ENCODE measurements around the gene FOXD1.

Gene FOXD1

DNA sequence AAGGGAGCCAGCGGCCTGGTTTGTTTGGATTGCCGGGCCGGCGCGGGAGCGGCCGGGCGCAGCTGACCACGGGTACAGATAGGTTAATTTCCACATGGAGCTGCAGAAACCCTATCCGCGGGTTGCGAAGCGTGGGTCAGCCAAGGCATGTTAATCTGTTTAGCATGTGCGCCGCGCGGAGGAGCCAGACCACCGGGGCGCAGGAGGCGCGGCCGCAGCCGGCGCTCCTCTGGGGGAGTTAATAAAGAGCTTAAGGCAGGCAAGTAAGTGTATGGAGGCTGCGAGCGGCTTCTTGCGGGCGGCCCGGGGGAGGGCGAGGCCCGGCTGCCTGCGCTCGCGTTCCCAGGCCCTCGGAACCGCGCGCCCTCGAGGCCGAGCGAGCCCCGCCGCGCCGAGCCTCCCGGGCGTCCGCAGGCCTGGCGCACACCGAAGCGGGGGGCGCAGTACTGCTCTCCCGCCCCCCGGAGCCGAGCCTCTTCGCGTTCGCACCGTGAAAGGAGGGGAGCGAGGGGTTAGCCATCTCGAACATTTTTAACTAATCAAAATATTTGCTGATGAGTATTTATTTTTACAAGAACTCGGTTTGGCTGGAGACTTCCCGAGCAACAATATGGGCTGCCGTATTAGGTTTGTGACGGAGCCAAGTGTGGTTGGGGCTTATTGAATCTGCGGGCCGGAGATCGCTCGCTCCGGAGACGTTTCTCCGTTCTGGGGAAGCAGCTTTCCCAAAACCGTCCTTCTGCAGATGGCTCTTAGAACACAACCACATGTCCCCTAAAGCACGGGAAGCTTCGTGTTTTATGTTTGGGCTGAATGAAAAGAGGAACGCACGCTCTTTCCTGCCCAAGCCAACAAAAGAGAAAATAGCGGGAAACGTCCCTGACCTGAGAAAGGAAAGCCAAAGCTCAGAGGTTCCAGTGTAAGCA lies 28.8 kb downstream of the FOXD1 start:
- ChIA-PET POLR2A (interaction anchor here (0.6 to 1.4 kb wide), 5 partner anchors 9 to 98 kb away, joined by 3 to 7 read pairs (median 4); partner anchors contain the start of gene FOXD1), CTCF (interaction anchor here (0.7 to 3.3 kb wide), 15 partner anchors 10 to 204 kb away, joined by 3 to 13 read pairs (median 4); no protein-coding TSS in a partner anchor)
- peak overlapping the region; percentile 34 for H3K4me3 ChIP-seq (ENCODE audit: low read depth, low read length)
- TF ChIP-seq, protein P1, sequence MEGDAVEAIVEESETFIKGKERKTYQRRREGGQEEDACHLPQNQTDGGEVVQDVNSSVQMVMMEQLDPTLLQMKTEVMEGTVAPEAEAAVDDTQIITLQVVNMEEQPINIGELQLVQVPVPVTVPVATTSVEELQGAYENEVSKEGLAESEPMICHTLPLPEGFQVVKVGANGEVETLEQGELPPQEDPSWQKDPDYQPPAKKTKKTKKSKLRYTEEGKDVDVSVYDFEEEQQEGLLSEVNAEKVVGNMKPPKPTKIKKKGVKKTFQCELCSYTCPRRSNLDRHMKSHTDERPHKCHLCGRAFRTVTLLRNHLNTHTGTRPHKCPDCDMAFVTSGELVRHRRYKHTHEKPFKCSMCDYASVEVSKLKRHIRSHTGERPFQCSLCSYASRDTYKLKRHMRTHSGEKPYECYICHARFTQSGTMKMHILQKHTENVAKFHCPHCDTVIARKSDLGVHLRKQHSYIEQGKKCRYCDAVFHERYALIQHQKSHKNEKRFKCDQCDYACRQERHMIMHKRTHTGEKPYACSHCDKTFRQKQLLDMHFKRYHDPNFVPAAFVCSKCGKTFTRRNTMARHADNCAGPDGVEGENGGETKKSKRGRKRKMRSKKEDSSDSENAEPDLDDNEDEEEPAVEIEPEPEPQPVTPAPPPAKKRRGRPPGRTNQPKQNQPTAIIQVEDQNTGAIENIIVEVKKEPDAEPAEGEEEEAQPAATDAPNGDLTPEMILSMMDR (IDR thresholded peaks at IDR 0.05; ENCODE audit: insufficient read depth, low read length, missing control alignments): no peak
- DNase-seq (ENCODE audit: low read depth, low spot score): no peak

- TF ChIP-seq, protein P1 (IDR thresholded peaks at IDR 0.05; ENCODE audit: insufficient read depth, low read length, missing control alignments): no peak
- POLR2A ChIA-PET: interaction anchor here (0.6 to 1.4 kb wide), 4 partner anchors 9 to 29 kb away, joined by 3 to 7 read pairs (median 4); partner anchors contain the start of gene FOXD1
- H3K4me3 ChIP-seq (ENCODE audit: low read depth, low read length): no peak overlapping the region
- DNase-seq (ENCODE audit: low read depth, low spot score): no peak
- CTCF ChIA-PET: interaction anchor here (1.0 to 3.3 kb wide), 9 partner anchors 12 to 203 kb away, joined by 3 to 13 read pairs (median 4); no protein-coding TSS in a partner anchor
Measured at GRCh38 chr5:73419117-73419464, 29.5 kb downstream of the FOXD1 start.

GRCh38 chr5:73418244-73418691 lies 30.3 kb downstream of the FOXD1 start:
- POLR2A ChIA-PET: interaction anchor here (0.6 to 1.9 kb wide), 3 partner anchors 25 to 44 kb away, joined by 3 to 8 read pairs (median 5); partner anchors contain the start of gene FOXD1
- H3K4me3 ChIP-seq (ENCODE audit: low read depth, low read length): no peak overlapping the region
- DNase-seq (ENCODE audit: low read depth, low spot score): no peak
- TF ChIP-seq, protein P1 (IDR thresholded peaks at IDR 0.05; ENCODE audit: insufficient read depth, low read length, missing control alignments): no peak
- CTCF ChIA-PET: interaction anchor here (0.9 to 3.3 kb wide), 7 partner anchors 9 to 203 kb away, joined by 3 to 13 read pairs (median 4); no protein-coding TSS in a partner anchor

DNA sequence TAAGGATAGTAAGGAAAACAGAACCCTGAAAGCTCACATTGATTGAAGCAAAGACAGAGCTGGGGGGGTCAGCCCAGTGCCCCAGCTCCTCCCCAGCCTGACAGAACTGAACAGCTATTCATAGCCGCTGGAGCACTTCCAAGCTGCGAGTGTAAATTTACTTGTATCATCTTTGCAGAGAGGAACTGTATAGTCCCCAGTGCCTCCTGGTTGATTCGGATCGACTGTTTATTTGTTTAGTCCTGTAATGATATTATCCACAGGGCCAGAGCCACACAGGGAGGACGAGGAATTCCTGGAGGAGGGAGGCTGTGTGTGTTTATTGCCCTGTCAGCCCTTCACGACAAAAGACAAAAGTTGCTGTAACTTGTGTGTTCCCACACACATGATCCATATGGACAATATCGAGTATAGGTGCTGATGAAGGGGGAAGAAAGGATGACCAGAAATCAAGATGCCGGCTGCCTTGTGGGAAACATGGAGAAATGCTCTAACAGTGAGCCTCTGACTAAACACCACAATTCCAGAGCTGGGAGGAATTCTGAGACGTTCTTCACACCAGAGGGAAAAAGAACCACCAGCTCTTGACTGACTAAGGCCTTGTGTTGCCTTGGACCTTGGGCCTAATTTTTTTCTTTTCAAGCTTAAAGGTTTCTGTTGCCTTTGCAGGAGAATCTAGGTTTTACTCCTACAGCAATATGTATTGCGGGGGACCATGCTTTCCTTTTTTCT lies 31.1 kb downstream of the FOXD1 start:
- POLR2A ChIA-PET: interaction anchor here (0.6 to 1.9 kb wide), 5 partner anchors 26 to 43 kb away, joined by 3 to 8 read pairs (median 4); partner anchors contain the start of gene FOXD1
- TF ChIP-seq, protein P1 (IDR thresholded peaks at IDR 0.05; ENCODE audit: insufficient read depth, low read length, missing control alignments): no peak
- no peak for DNase-seq (ENCODE audit: low read depth, low spot score)
- CTCF ChIA-PET: interaction anchor here (0.8 to 3.3 kb wide), 8 partner anchors 9 to 202 kb away, joined by 3 to 13 read pairs (median 3); no protein-coding TSS in a partner anchor
- no peak overlapping the region; the same call in 1 of the 2 replicates for H3K4me3 ChIP-seq (ENCODE audit: low read depth, low read length)

DNA sequence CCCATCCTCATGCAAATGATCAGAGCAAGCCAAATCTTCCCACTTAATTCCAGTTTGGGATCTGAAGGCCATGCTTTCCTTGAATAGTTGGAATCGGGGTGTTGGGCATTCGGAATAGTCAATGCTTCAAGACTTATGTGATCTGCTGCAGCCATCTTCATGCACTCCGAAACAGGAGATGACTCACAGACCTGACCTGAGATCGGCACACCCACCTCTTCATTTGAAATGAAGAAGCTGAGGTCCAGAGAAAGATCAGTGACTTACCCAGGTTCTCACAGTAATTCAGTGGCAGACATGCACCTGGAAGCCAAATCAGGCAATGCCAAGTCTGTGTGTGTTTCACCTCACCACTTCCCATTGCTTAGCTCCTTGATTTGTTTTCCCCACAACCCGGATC lies 33.0 kb downstream of the FOXD1 start:
- DNase-seq (ENCODE audit: low read depth, low spot score): no peak
- TF ChIP-seq, protein P1 (IDR thresholded peaks at IDR 0.05; ENCODE audit: insufficient read depth, low read length, missing control alignments): no peak
- POLR2A ChIA-PET: no interaction called here
- CTCF ChIA-PET: interaction anchor here (1.0 to 1.3 kb wide), 2 partner anchors 19 to 21 kb away, joined by 3 to 4 read pairs; no protein-coding TSS in a partner anchor
- H3K4me3 ChIP-seq (ENCODE audit: low read depth, low read length): no peak overlapping the region
